GM12864 (cell line): ENCODE data around the gene CNTN2.

Experiments
- DNase-seq: peaks from one replicate; pipeline ENCODE4 v3.0.0-alpha.2; 2011; ENCODE audit warnings: low read depth
- H3K4me3 ChIP-seq: 2 replicates; pipeline ENCODE4 v1.5.1; 2011; ENCODE audit warnings: mild to moderate bottlenecking, low read depth, low read length, control low read depth
- CTCF ChIP-seq: IDR thresholded peaks from 2 replicates; pipeline ENCODE4 v1.5.1; 2011; ENCODE audit warnings: low read depth, mild to moderate bottlenecking, moderate library complexity, low read length, control low read depth, inconsistent platforms; ENCODE audit errors: missing control alignments

The CNTN2 gene

GRCh38 chr1:205030241-205030640, 12.8 kb upstream of the CNTN2 start:
- no peak for TF ChIP-seq CTCF
- H3K4me3 ChIP-seq = no peak overlapping the region
- DNase-seq = no peak

GRCh38 chr1:205030896-205031295, 12.1 kb upstream of the CNTN2 start:
- H3K4me3 ChIP-seq = no peak overlapping the region
- TF ChIP-seq CTCF = no peak
- no peak for DNase-seq

GRCh38 chr1:205032508-205032907, 10.5 kb upstream of the CNTN2 start:
- TF ChIP-seq CTCF = no peak
- H3K4me3 ChIP-seq = no peak overlapping the region
- DNase-seq = no peak

- no peak overlapping the region for H3K4me3 ChIP-seq
- no peak for TF ChIP-seq CTCF
- DNase-seq = no peak
Measured at GRCh38 chr1:205037539-205037938, 5.5 kb upstream of the CNTN2 start.

- DNase-seq = no peak
- TF ChIP-seq CTCF = no peak
- H3K4me3 ChIP-seq = no peak overlapping the region
Measured at GRCh38 chr1:205038132-205038786, 4.8 kb upstream of the CNTN2 start.

- no peak for DNase-seq
- no peak overlapping the region for H3K4me3 ChIP-seq
Measured at GRCh38 chr1:205041001-205041715, 1.9 kb upstream of the CNTN2 start.

More at GRCh38 chr1:205041001-205041715, 1.9 kb upstream of the CNTN2 start:
- TF ChIP-seq CTCF = no peak
